ENCODE measurements around the gene HBS1L. TPM values are rescaled to one million over a fixed set of nuclear protein-coding genes. Genes with fewer than 3 reads are reported as not detected.

HBS1L gene
- total and polyA plus RNA-seq, 2 of the 4 experiments (the other 2 are of a cell fraction), result 45.1 to 120 TPM

GRCh38 chr6:134918418-134918961 is 136.1 kb downstream of the HBS1L start:
- H3K4me1 ChIP-seq (ENCODE audit: control insufficient read depth, insufficient read depth, low read length), result no peaks in the 10 kb centered on the region
- no peak overlapping the region for H4K8ac ChIP-seq (ENCODE audit: low read depth in 2 of 2, low read length in 2 of 2)
- no peak overlapping the region for H2AFZ ChIP-seq (replicated peaks; ENCODE audit: low read length, poor library complexity)
- H2BK120ac ChIP-seq (ENCODE audit: low read depth, low read length), result no peak overlapping the region
- no peaks in the 10 kb centered on the region for H3K9me3 ChIP-seq (ENCODE audit: control insufficient read depth, insufficient read depth, low read length)
- H3K4me2 ChIP-seq (ENCODE audit: low read depth, low read length), result no peak overlapping the region
- H3K23ac ChIP-seq (ENCODE audit: low read depth, low read length), result no peak overlapping the region
- 83% methylated on average over 9 of the region's 17 CpGs; no CpG with 5 or more reads in 1 of the 2 experiments for WGBS, 2 experiments (ENCODE audit: extremely low coverage in 2 of 2, insufficient read length in 1 of 2)
- DNase-seq, result no peak
- H3K14ac ChIP-seq (replicated peaks; ENCODE audit: low read depth, low read length), result no peak overlapping the region
- H3K4ac ChIP-seq (ENCODE audit: low read depth, low read length), result no peak overlapping the region
- ATAC-seq (ENCODE audit: low read depth), result no peak
- ChIA-PET POLR2A (ENCODE audit: unreplicated experiment) (interaction anchor here (1.6 kb wide), 1 partner anchor 10 kb away, joined by 7 read pairs; no protein-coding TSS in a partner anchor), CTCF (no interaction called here)
- H4K5ac ChIP-seq (ENCODE audit: low read depth, low read length), result no peak overlapping the region
- H3K9ac ChIP-seq (ENCODE audit: low read depth, low read length), result no peak overlapping the region
- H3K18ac ChIP-seq (ENCODE audit: low read depth, low read length), result no peak overlapping the region
- no peak overlapping the region for H2BK5ac ChIP-seq (ENCODE audit: low read depth, low read length, poor library complexity, severe bottlenecking)
- in situ Hi-C loops (cut with MboI; ENCODE audit: low sequenced_read_pairs) (no loop called here), dilution Hi-C loops (cut with HindIII; ENCODE audit: low sequenced_read_pairs, unreplicated experiment) (no loop called here), intact Hi-C loops (cut with micrococcal nuclease) (no loop called here)
- no TSS peak for BruUV-seq (replicated peaks)
- no peak overlapping the region for H3K27ac ChIP-seq (ENCODE audit: insufficient read depth, low read length)
- H3K79me1 ChIP-seq (ENCODE audit: low read depth in 1 of 2, low read length in 2 of 2), result no peaks in the 10 kb centered on the region
- no peaks in the 10 kb centered on the region for H3K9me1 ChIP-seq (ENCODE audit: insufficient read depth, low read length)
- H3K56ac ChIP-seq (ENCODE audit: extremely low read depth, insufficient read depth, low read length), result no peak overlapping the region
- no peaks in the 10 kb centered on the region for H3K36me3 ChIP-seq (ENCODE audit: control insufficient read depth, insufficient read depth, low read length)
- H2BK20ac ChIP-seq (ENCODE audit: low read depth, low read length), result no peak overlapping the region
- TF ChIP-seq RCOR1 (IDR thresholded peaks at IDR 0.05; ENCODE audit: insufficient replicate concordance, low read length) (no peak), CEBPB (IDR thresholded peaks at IDR 0.05; ENCODE audit: low read depth, low read length) (no peak), FOS (IDR thresholded peaks at IDR 0.05; ENCODE audit: low read depth, low read length) (no peak), POLR2A (IDR thresholded peaks at IDR 0.05; ENCODE audit: low read depth, low read length) (no peak), BHLHE40 (IDR thresholded peaks at IDR 0.05; ENCODE audit: low read depth, low read length) (no peak)
- no peak overlapping the region for H2AK9ac ChIP-seq (replicated peaks; ENCODE audit: low read depth, low read length, poor library complexity)
- H2AK5ac ChIP-seq (ENCODE audit: low read depth, low read length), result no peak overlapping the region
- no peak overlapping the region for H3K4me3 ChIP-seq (ENCODE audit: insufficient read depth, low read depth, low read length)
- H3K27me3 ChIP-seq (ENCODE audit: control insufficient read depth, insufficient read depth, low read length), result no peaks in the 10 kb centered on the region
- no peaks in the 10 kb centered on the region for H4K20me1 ChIP-seq (ENCODE audit: insufficient read depth, low read length)
- H2BK15ac ChIP-seq (ENCODE audit: low read depth, low read length), result no peak overlapping the region
- no peak overlapping the region for H4K91ac ChIP-seq (ENCODE audit: insufficient read depth, low read depth, low read length)

Measured in IMR-90 (cell line).